Activated T-helper 17 cell treated with anti-CD3 and anti-CD28 coated beads, Interleukin-2, amount 50 U/mL, for 72 hours (primary cell): ENCODE measurements around the gene GOLGA6A. TPM values are rescaled to one million over a fixed set of nuclear protein-coding genes. Genes with fewer than 3 reads are reported as not detected.
A peak's percentile ranks its signal among the peaks of the same experiment; 100 is the strongest.
"Not testable (repeated sequence)": the region's sequence is repeated elsewhere in the genome, so short reads cannot be mapped to it uniquely, and the experiment has no call there.

Source experiments
- ATAC-seq: fragments of 150-1000 bp; cut with Tn5 transposase; replicated peaks from 2 replicates; pipeline ENCODE4 v1.10.0; 2021; ENCODE audit warnings: mild to moderate bottlenecking, moderate library complexity
- H3K27ac Mint-ChIP-seq: one replicate; pipeline ENCODE4 v1.8.0; 2022; ENCODE audit warnings: mixed read lengths
- H3K27me3 Mint-ChIP-seq: one replicate; pipeline ENCODE4 v1.8.0; 2022; ENCODE audit warnings: mixed read lengths
- H3K36me3 Mint-ChIP-seq: one replicate; pipeline ENCODE4 v1.8.0; 2022; ENCODE audit warnings: low read depth, mild to moderate bottlenecking, mixed read lengths
- H3K4me1 Mint-ChIP-seq: one replicate; pipeline ENCODE4 v1.8.0; 2022; ENCODE audit warnings: mixed read lengths
- H3K4me3 Mint-ChIP-seq: one replicate; pipeline ENCODE4 v1.8.0; 2022; ENCODE audit warnings: mild to moderate bottlenecking, mixed read lengths
- H3K9me3 Mint-ChIP-seq: one replicate; pipeline ENCODE4 v1.8.0; 2022; ENCODE audit warnings: mixed read lengths
- total RNA-seq, 2 donors: library from RNA; stranded (reverse); gene quantifications; one replicate each; pipeline ENCODE4 v1.2.3, GENCODE V29; 2022

GOLGA6A gene, protein sequence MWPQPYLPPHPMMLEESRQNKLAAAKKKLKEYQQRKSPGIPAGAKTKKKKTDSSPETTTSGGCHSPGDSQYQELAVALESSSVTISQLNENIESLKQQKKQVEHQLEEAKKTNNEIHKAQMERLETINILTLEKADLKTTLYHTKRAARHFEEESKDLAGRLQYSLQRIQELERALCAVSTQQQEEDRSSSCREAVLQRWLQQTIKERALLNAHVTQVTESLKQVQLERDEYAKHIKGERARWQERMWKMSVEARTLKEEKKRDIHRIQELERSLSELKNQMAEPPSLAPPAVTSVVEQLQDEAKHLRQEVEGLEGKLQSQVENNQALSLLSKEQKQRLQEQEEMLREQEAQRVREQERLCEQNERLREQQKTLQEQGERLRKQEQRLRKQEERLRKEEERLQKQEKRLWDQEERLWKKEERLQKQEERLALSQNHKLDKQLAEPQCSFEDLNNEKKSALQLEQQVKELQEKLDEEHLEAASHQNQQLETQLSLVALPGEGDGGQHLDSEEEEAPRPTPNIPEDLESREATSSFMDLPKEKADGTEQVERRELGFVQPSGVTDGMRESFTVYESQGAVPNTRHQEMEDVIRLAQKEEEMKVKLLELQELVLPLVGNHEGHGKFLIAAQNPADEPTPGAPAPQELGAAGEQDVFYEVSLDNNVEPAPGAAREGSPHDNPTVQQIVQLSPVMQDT
- under 1 TPM in 1 of 2 donors, not detected in 1; 0.11 TPM for total RNA-seq

DNA sequence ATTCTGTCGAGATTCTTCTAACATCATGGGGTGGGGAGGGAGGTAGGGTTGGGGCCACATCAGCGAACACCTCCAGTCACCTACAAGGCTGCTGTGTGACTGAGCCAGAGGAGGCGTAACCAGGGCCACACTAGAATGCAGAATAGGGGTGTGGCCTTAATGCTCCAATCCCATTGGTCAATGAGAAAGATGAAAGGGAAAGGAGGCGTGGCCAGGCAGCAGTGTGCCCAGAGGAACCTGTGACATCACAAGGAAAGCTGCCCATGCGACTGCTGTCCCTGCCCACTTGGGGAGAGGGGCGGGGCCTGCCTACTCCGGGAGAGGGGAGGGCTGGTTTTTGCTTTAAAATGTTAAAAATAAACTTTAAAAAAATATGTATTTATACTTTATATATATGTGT lies at the start of gene GOLGA6A:
TSS of gene GOLGA6A (minus strand) at position 101 of the 400 bp plus-strand sequence. CDS start at position 60, 41 bp downstream.
- not testable (repeated sequence) for H3K27ac Mint-ChIP-seq, H3K9me3 Mint-ChIP-seq, ATAC-seq, H3K4me3 Mint-ChIP-seq, H3K4me1 Mint-ChIP-seq, H3K36me3 Mint-ChIP-seq, H3K27me3 Mint-ChIP-seq

DNA sequence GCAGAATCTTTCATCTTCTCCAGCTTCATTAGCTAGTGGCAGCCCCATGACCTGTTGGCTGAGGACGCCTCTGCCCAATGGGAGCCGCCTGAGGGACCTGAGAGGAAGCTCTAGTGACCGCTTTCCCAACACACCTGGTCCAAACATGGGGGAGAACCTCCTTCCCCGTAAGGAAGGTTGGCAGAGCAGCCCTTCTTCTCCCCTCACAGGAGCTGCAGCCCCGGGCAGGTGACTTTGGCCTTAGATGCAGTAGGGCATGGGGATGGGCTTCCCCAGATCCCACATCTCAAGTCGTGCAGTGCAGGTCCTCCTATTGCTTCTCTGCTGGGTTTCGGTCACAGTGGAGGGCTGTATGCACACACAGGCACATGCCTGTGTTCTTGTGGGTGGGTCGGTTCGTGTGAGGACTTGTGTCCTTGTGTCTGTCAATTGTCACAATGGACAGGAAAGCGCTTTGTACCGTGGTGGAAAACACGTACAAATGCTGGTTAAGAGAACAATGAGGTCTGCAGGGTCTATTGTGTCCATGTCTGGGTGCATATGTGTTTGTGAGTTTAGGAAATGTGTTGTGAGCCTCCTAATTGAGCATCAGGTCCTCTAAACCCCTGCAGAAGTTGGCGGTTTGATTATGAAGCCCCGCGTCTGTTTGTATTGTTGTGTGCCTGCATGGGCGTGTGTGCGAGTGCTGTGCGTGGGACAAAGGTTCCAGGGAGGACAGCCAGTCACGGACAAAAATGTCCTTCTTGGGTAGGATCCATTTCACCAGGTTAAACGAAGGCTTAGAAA lies 49.5 kb upstream of the GOLGA6A start:
- Mint-ChIP-seq H3K36me3 (peaks cover 5% of the 10 kb centered on the region), H3K4me3 (no peak overlapping the region), H3K4me1 (peaks cover 9% of the 10 kb centered on the region), H3K9me3 (no peaks in the 10 kb centered on the region), H3K27me3 (peaks cover 53% of the 10 kb centered on the region), H3K27ac (no peak overlapping the region)
- ATAC-seq = no peak

DNA sequence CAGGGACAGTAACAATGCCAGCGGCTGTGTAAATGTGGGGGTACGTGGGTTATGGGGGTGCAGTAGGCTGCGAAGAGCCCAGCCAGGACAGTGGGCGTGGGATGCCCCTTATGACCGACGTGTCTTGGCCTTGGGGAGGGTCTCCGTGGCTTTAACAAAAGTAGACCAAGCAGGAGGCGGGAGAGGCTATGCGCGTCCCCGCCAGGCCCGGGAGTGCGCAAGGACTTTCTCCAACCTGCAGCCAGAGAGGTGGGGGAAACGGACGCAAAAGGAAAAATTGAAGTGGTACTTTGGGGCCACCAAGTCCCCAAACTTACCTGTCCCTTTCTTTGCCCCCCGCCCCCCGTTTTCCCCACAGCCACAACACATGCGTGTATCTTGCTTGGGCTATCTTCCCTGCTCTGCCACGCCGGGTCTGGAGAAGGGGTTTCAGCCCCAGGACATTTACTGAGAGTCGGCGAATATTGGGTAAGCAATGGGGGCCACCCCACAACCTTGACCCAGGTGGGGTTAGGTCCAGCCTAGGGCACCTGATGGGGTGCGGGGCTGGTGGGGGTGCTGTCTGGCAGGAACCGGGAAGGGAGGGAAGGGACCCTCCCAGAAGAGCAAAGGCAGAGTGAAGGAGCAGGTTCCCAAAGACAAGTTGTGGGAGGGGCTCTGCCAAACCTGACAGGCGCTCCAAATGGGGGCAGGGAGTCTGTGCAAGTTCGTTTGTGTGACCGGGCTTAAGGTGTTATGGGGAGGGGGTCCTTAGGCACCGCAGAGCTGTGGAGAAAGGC lies 48.7 kb upstream of the GOLGA6A start:
- H3K36me3 Mint-ChIP-seq = peaks cover 5% of the 10 kb centered on the region
- H3K4me3 Mint-ChIP-seq = no peak overlapping the region
- no peak overlapping the region for H3K27ac Mint-ChIP-seq
- ATAC-seq = no peak
- peaks cover 52% of the 10 kb centered on the region for H3K27me3 Mint-ChIP-seq
- peaks cover 9% of the 10 kb centered on the region for H3K4me1 Mint-ChIP-seq
- no peaks in the 10 kb centered on the region for H3K9me3 Mint-ChIP-seq

DNA sequence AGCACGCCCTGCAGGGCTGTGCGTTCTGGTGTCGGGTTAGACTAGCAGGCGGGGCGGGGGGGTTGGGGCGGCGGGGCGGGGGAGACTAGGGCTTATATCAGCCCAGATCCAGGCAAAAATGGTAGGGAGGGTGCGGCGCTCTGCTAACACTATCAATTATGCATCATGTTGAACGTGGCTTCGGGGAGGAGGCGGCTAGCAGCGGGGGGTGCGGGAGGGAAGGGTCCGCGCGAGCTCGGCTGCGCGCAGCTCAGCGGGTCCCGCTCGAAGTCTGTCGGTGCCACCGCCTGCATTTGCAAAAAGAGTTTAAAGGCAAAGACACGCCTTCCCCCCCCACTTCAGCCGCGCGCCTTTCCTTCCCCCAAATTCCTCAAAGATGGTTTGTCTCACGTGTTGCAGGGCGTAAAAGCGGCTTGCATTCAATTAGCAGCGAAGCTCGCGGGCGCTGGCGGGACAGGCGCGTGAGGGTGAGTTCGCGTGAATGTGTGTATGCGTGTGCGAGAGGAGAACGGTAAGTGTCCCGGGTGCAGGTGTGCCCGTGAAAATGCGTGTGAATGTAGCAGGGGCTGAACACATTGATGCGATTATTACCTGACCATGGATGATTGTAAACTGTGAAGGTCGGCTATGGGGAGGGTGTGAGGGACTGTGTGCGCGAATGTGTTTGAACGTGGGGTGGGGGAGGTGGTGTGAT lies 48.0 kb upstream of the GOLGA6A start, which contains the start of gene ISLR2:
TSS of gene ISLR2 (plus strand) at position 432 of the 694 bp plus-strand sequence. CDS start 2,169 bp downstream, outside the sequence.
- Mint-ChIP-seq H3K4me1 (peaks cover 9% of the 10 kb centered on the region), H3K9me3 (no peaks in the 10 kb centered on the region), H3K27ac (no peak within 1 kb of the TSS), H3K36me3 (peaks cover 5% of the 10 kb centered on the region), H3K27me3 (peaks cover 55% of the 10 kb centered on the region), H3K4me3 (peak within 1 kb of the TSS; percentile 30)
- ATAC-seq = no peak

DNA sequence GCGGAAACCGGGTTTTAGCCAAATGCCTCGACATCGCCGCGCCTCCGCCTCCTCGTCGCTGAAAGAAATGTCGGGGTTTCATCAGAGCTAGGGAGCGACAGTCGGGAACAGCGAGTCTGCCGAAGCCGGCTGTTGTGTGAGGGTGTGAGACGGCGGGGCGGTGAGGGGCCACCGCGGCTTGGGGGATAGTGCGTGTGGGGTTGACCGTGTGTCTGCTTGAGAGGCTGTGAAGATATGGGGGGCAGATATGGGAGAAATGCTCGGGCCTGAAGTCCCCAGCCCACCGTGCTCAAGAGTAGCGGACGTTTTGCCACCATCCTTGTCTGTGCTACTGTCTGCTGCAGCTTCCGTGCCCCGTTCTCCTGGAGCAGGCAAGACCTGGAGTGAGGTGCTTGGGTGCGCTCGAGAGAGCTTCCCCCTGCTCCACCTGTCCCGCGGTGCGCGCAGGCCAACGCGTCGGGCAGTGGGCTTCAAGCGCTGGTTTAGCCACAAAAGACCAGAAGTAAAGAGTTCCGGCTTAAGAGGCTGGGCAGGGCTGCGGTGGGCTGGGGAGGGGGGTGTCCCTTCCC lies 47.3 kb upstream of the GOLGA6A start:
- Mint-ChIP-seq H3K27ac (no peak overlapping the region), H3K4me3 (peak overlapping the region; percentile 30)

DNA sequence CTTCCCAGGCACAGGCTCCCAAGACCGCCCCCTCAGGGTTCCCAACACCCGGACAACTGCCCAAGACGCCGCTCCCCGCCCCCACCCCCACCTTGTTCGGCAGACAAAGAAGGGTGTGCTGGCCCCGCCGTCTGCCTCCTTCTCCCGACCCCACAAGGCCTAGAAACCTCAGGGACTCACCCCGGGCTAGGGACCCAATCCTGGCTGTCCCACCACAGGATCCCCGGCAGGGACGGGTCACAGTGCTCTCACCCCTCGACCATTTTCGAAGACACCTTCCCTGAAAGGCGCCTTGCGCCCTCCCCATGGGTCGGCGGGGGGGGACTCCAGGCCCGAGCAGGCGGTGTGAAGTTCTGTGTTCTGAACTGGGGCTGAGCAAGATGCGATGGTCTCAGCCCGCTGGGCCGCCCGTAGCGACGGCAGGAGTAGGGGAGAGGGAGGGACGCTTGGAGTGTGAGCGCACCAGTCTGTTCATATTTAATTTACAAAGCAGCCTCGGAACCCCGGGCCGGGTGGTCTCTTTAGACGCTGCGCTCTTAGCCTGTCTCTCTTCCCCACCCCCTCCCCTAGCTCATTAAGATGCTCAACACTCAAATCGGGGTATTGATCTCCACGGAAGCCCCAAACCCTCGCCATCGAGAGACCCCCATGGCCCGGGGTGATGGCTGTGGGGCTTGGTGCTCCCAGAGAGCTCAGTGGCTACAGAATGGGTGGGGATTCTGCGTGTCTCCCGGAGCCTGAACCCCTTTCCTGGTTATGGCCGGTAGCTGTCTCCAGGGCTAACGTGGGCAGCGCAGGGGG lies 46.6 kb upstream of the GOLGA6A start:
- no peak for ATAC-seq
- H3K27ac Mint-ChIP-seq = no peak overlapping the region
- peaks cover 56% of the 10 kb centered on the region for H3K27me3 Mint-ChIP-seq
- no peaks in the 10 kb centered on the region for H3K36me3 Mint-ChIP-seq
- H3K9me3 Mint-ChIP-seq = no peaks in the 10 kb centered on the region
- H3K4me3 Mint-ChIP-seq = peak overlapping the region; percentile 30
- peaks cover 9% of the 10 kb centered on the region for H3K4me1 Mint-ChIP-seq

More for the DNA sequence above, 47.3 kb upstream of the GOLGA6A start:
- no peak for ATAC-seq
- H3K36me3 Mint-ChIP-seq = no peaks in the 10 kb centered on the region
- H3K27me3 Mint-ChIP-seq = peaks cover 52% of the 10 kb centered on the region
- peaks cover 9% of the 10 kb centered on the region for H3K4me1 Mint-ChIP-seq
- no peaks in the 10 kb centered on the region for H3K9me3 Mint-ChIP-seq

DNA sequence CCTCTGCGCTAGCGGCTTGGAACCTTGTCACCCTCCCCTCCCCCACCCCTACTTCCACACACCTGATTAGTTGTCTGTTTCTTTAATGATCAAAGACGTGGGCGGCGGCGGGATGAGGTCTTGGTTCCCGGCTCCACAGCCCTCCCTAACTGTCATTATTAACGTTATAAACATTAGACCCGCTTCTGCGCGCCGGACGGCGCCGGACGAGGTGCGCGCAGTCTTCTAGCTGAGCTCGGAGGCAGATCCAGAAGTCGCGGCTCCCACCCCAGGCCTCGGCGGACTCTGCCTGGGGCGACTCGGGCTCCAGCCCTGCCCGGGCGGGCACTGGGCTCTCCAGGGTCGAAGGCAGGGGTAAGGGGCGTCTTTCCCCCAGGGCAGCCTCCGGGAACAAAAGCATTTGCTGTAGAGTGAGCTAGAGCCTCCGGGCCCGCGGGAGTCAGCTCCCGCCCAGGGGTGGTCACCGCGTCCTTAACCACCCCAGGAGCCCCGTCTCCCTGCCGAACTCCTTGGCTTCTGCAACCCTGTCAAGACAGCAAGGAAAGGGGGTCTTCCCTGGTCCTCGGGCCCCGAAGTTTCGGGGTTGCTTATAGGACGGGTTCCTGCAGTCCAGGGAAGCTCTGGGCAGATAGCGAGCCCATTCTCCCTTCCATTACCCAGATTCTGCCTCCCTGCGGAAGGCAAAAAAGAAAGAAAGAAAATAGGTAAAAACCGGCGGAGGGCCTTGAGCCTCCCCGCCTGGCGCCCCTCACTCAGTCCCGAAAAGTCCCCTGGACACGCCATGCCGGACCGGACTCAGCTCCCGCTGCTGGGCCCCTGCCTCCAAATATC lies 45.8 kb upstream of the GOLGA6A start:
- Mint-ChIP-seq H3K9me3 (no peaks in the 10 kb centered on the region), H3K4me3 (no peak overlapping the region), H3K36me3 (no peaks in the 10 kb centered on the region), H3K27me3 (peaks cover 61% of the 10 kb centered on the region), H3K4me1 (peaks cover 9% of the 10 kb centered on the region), H3K27ac (no peak overlapping the region)
- peak; percentile 23 for ATAC-seq

DNA sequence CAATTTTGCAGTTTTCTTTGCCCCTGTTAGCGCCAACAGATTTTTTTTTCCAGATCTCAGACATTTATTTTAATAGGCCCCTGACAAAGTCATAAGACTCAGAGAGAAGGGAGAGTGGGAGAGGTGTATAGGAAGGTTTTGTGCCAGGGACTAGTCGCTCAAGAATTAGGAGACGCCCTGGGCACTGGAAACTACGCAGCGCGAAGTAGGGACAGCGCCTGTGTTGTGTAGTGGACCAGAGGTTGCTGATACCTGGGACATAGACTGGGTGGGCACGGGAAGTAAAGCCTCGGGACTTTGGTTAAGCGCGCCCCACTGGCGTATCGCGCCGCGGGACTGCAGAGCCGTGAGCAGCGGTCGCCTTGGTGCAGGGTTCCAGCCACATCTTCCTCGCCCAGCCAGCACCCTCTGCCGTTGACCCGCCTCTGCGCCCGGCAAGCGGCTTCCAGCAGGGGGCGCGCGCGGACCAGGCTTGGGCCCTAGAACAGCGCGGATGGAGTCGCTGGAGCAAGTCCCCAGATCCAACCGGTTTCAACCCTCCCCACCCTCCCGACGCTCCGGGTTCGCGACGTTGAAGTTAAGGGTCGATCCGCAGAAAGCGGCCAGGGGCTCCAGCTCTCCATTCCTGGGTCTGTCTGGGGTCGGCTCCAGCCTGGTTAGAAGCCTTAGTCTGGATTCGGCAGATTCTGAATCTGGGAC lies 45.1 kb upstream of the GOLGA6A start:
- Mint-ChIP-seq H3K4me3 (peak overlapping the region; percentile 1), H3K27ac (no peak overlapping the region), H3K27me3 (peaks cover 67% of the 10 kb centered on the region), H3K4me1 (peaks cover 9% of the 10 kb centered on the region), H3K36me3 (no peaks in the 10 kb centered on the region), H3K9me3 (no peaks in the 10 kb centered on the region)
- ATAC-seq = peak; percentile 96

DNA sequence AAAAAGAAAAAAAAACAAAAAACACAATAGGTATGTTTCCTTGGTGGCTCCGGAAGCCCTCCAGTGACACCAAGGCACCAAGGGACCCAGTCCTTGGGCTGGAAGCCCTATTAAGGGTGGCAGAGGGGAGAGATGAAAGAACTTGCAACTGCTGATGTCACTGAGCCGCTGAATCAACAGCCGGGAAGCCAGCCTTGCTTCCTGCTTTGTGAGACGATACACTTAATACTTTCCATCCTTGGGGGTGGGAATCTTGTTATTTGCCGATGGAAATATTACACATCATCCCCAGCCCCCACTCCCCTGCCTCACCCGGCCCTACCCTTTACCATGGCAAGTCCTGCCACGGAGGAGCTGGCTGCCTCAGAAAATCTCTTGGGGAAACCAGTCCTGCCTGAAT lies 42.4 kb upstream of the GOLGA6A start:
- Mint-ChIP-seq H3K36me3 (no peaks in the 10 kb centered on the region), H3K4me1 (peaks cover 4% of the 10 kb centered on the region), H3K27me3 (peaks cover 57% of the 10 kb centered on the region), H3K27ac (no peak overlapping the region), H3K9me3 (no peaks in the 10 kb centered on the region), H3K4me3 (no peak overlapping the region)
- ATAC-seq = no peak

DNA sequence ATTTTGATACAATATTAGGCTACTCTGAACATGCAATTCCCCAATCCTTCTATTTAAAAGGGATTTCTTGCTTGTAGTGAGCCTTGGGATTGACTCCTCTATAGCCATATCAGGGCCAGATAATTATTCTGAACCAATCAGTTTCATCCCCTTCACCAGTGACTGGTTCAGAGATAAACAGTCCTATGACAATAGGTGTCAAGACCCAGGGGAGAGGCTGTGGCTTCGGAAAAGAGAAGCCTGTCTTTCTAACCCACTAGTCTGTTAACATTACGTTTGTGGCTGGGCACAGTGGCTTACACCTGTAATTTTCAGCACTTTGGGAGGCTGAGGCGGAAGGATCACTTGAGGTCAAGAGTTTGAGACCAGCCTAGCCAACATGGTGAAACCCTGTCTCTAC lies 41.8 kb upstream of the GOLGA6A start:
- ATAC-seq = no peak
- Mint-ChIP-seq H3K9me3 (no peaks in the 10 kb centered on the region), H3K4me1 (no peaks in the 10 kb centered on the region), H3K27ac (no peak overlapping the region), H3K4me3 (no peak overlapping the region), H3K27me3 (peaks cover 52% of the 10 kb centered on the region), H3K36me3 (no peaks in the 10 kb centered on the region)

DNA sequence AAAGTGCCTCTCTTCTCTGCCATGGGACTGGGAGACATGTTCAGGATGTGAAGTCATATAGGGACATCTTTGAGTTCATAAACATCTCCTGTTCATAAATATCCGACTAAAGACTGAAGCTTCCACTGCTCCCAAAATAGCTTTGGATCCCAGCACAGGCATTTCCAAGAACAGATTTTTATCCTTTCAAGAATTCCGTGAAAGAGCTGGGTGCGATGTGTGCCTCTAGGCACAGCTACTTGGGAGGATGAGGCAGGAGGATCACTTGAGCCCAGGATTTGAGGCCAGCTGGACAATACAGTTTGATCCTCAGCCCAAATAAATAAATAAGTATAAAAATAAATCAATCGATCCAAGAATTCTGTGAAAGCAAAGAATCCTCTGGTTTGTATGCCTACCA lies 41.3 kb upstream of the GOLGA6A start:
- Mint-ChIP-seq H3K27me3 (peaks cover 48% of the 10 kb centered on the region), H3K27ac (no peak overlapping the region), H3K4me1 (no peaks in the 10 kb centered on the region), H3K36me3 (no peaks in the 10 kb centered on the region), H3K4me3 (no peak overlapping the region), H3K9me3 (no peaks in the 10 kb centered on the region)
- ATAC-seq = no peak

DNA sequence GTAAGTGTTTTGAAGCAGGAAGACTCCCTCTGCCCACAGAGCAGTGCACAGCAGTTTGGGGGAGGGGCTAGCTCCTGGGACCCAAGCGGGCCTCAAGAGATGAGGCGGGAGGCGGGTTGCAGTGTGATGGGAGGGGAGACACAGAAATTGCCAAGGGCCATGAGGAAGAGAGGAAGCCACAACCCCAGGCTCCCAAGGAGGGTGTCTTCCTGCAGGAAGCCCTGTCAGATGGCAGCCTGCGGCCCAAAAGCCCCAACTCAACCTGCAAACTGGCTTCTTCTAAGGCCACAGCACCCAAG lies 40.7 kb upstream of the GOLGA6A start:
- Mint-ChIP-seq H3K27ac (no peak overlapping the region), H3K4me3 (no peak overlapping the region), H3K27me3 (peaks cover 51% of the 10 kb centered on the region), H3K36me3 (no peaks in the 10 kb centered on the region), H3K4me1 (no peaks in the 10 kb centered on the region), H3K9me3 (no peaks in the 10 kb centered on the region)
- no peak for ATAC-seq
